Measurements from ENCODE around the gene FAM120B.

The FAM120B gene

DNA sequence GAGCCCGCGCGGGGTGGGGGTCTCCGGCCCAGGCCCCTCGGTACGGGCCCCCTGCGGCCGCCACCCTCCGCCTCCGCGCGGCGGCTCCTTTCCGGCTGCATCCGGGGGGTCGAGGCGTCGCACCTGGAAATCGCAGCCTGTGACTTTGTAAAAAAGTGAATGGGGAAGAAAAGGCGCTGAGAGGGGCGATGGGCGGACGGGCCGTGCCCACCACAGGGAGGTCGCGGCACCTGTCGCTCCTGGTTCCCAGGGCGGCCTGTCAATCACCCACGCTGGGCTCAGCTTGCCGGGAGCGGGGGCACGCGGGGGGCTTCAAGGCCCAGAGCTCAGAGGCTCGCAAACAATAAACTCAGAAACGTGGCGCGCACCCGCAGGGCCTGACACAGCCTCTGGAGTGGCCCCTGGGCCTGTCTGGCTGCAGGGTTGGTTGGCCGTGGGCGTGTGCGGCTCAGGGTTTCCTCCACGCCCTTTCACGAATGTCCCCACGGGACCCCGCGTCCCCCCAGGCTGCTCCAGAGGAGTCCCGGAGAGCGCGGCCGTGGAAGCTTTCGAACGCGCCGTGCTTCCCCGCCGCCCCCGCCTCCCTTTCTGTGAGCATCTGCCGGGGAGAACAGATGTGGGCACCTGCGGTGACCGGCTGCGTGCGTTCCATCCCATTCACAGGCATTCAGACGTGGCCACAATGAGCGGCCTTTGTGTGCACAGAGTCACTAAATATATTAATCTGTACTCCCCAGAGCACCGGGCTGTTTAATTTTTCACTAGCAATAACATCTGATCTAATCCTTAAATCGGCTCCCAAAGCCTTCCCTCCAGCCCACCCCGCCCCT is 9.6 kb upstream of the FAM120B start:
- peaks cover 61% of the 10 kb centered on the region for H3K27me3 ChIP-seq (ENCODE audit: insufficient read depth, poor library complexity, severe bottlenecking)
- no peak for DNase-seq (ENCODE audit: low read depth in 1 of 2, low spot score in 1 of 2)
- TF ChIP-seq, protein P1, sequence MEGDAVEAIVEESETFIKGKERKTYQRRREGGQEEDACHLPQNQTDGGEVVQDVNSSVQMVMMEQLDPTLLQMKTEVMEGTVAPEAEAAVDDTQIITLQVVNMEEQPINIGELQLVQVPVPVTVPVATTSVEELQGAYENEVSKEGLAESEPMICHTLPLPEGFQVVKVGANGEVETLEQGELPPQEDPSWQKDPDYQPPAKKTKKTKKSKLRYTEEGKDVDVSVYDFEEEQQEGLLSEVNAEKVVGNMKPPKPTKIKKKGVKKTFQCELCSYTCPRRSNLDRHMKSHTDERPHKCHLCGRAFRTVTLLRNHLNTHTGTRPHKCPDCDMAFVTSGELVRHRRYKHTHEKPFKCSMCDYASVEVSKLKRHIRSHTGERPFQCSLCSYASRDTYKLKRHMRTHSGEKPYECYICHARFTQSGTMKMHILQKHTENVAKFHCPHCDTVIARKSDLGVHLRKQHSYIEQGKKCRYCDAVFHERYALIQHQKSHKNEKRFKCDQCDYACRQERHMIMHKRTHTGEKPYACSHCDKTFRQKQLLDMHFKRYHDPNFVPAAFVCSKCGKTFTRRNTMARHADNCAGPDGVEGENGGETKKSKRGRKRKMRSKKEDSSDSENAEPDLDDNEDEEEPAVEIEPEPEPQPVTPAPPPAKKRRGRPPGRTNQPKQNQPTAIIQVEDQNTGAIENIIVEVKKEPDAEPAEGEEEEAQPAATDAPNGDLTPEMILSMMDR (IDR thresholded peaks at IDR 0.05; ENCODE audit: insufficient read depth, low read length), result no peak
- TF ChIP-seq POLR2AphosphoS5 (IDR thresholded peaks at IDR 0.05; ENCODE audit: low read depth), result no peak
- H3K4me3 ChIP-seq (replicated peaks; ENCODE audit: insufficient read depth, low read length), result no peak overlapping the region
- no peak overlapping the region for H3K27ac ChIP-seq (replicated peaks)

DNA sequence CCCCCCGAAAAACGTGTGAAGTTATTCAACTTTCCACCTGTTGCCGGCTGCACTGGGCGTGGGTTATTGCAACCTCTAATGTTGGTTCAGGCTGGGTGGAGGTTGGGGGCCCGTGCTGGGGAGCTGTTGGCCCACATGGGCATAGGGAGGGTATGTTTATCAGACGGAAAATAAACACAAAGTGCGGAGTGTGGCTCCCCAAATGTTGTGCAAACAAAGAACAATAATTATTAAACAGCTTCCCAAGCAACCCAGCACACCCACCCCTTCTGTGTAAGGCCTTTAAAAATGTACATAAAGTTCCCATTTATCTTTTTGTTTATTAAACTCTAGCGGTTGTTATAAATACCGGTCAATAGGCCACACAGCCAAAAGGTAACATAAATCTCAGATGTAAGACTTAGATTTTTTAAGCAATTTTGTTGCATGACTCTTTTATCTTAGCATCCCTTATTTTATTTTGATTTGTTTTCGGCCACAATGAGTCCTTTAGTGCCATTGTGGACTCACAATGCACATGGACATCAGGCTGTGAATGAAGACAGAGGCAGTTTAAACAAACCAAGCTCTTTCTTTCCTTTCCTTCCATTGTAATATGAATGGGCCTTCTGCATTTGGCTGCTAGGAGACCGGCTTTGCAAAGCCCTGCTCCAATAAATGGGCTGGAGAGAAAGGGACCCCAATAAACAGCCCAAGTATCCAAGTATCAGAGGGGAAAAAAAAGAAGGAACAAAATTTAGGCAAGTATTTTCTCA is 8.8 kb upstream of the FAM120B start:
- peaks cover 53% of the 10 kb centered on the region for H3K27me3 ChIP-seq (ENCODE audit: insufficient read depth, poor library complexity, severe bottlenecking)
- no peak for TF ChIP-seq GABPA (IDR thresholded peaks at IDR 0.05; ENCODE audit: low read depth)
- TF ChIP-seq SPI1 (IDR thresholded peaks at IDR 0.05; ENCODE audit: borderline replicate concordance, low read depth), result no peak
- TF ChIP-seq, protein P1 (IDR thresholded peaks at IDR 0.05; ENCODE audit: insufficient read depth, low read length), result no peak
- TF ChIP-seq, protein P2, sequence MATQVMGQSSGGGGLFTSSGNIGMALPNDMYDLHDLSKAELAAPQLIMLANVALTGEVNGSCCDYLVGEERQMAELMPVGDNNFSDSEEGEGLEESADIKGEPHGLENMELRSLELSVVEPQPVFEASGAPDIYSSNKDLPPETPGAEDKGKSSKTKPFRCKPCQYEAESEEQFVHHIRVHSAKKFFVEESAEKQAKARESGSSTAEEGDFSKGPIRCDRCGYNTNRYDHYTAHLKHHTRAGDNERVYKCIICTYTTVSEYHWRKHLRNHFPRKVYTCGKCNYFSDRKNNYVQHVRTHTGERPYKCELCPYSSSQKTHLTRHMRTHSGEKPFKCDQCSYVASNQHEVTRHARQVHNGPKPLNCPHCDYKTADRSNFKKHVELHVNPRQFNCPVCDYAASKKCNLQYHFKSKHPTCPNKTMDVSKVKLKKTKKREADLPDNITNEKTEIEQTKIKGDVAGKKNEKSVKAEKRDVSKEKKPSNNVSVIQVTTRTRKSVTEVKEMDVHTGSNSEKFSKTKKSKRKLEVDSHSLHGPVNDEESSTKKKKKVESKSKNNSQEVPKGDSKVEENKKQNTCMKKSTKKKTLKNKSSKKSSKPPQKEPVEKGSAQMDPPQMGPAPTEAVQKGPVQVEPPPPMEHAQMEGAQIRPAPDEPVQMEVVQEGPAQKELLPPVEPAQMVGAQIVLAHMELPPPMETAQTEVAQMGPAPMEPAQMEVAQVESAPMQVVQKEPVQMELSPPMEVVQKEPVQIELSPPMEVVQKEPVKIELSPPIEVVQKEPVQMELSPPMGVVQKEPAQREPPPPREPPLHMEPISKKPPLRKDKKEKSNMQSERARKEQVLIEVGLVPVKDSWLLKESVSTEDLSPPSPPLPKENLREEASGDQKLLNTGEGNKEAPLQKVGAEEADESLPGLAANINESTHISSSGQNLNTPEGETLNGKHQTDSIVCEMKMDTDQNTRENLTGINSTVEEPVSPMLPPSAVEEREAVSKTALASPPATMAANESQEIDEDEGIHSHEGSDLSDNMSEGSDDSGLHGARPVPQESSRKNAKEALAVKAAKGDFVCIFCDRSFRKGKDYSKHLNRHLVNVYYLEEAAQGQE (IDR thresholded peaks at IDR 0.05; ENCODE audit: insufficient replicate concordance, low read depth), result no peak
- TF ChIP-seq POLR2AphosphoS5 (IDR thresholded peaks at IDR 0.05; ENCODE audit: low read depth), result no peak
- no peak overlapping the region for H3K27ac ChIP-seq (replicated peaks)
- no peak for DNase-seq (ENCODE audit: low read depth in 1 of 2, low spot score in 1 of 2)
- no peak overlapping the region for H3K4me3 ChIP-seq (replicated peaks; ENCODE audit: insufficient read depth, low read length)

DNA sequence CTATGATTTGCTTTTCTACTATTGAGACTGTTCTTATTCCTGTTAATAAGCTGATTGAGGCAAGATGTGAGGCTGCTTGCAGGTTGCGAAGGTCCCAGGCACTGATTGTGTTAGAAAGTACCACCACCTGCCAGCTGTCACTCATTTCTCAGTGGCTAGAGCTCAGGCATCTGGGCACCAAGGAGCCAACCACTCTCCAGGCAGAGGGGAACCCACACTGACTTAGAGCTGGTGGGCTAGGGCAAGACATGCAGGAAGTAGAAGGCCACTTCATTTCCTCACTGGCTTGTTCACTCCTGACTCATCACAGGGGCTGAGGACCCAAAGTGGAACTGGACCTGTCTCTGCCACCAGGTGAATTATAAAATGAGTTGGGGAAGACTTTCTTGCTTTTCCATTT is 7.9 kb upstream of the FAM120B start:
- Histone ChIP-seq H3K27ac (replicated peaks) (no peak overlapping the region), H3K4me3 (replicated peaks; ENCODE audit: insufficient read depth, low read length) (no peak overlapping the region), H3K27me3 (ENCODE audit: insufficient read depth, poor library complexity, severe bottlenecking) (peaks cover 44% of the 10 kb centered on the region)
- TF ChIP-seq SPI1 (IDR thresholded peaks at IDR 0.05; ENCODE audit: borderline replicate concordance, low read depth) (no peak), POLR2AphosphoS5 (IDR thresholded peaks at IDR 0.05; ENCODE audit: low read depth) (no peak)
- no peak for DNase-seq (ENCODE audit: low read depth in 1 of 2, low spot score in 1 of 2)

DNA sequence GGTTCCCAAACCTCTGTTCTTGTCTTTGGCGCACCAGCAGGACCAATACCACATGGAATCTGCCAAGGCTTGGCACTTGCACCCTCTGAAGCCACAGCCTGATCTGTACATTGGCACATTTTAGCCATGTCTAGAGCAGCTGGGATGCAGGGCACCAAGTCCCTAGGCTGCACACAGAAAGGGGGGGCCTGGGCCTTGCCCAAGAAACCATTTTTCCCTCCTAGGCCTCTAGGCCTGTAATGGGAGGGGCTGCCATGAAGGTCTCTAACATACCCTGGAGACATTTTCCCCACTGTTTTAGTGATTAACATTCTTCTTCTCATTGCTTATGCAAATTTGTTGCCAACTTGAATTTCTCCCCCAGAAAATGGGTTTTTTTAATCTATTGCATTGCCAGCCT is 5.4 kb upstream of the FAM120B start:
- Histone ChIP-seq H3K27ac (replicated peaks) (no peak overlapping the region), H3K4me3 (replicated peaks; ENCODE audit: insufficient read depth, low read length) (no peak overlapping the region), H3K27me3 (ENCODE audit: insufficient read depth, poor library complexity, severe bottlenecking) (peaks cover 21% of the 10 kb centered on the region)
- TF ChIP-seq SPI1 (IDR thresholded peaks at IDR 0.05; ENCODE audit: borderline replicate concordance, low read depth) (no peak), GABPA (IDR thresholded peaks at IDR 0.05; ENCODE audit: low read depth) (no peak)
- TF ChIP-seq, protein P1 (IDR thresholded peaks at IDR 0.05; ENCODE audit: insufficient read depth, low read length), result no peak
- no peak for DNase-seq (ENCODE audit: low read depth in 1 of 2, low spot score in 1 of 2)

Measured in HL-60 (cell line).